GM23248 (cell line): Measurements from ENCODE around the gene NOC4L.

Experiments
- EZH2 ChIP-seq: fragments of 200-600 bp; sonication (generic); IDR thresholded peaks from 2 replicates; pipeline ENCODE4 v1.6.1; 2018; ENCODE audit warnings: antibody characterized with exemption, mild to moderate bottlenecking; ENCODE audit not compliant: insufficient read depth, poor library complexity, severe bottlenecking
- EZH2phosphoT487 ChIP-seq: fragments of 200-600 bp; sonication (generic); IDR thresholded peaks from 2 replicates; pipeline ENCODE4 v1.6.1; 2018; ENCODE audit warnings: antibody characterized with exemption, moderate library complexity, mild to moderate bottlenecking, low read depth; ENCODE audit not compliant: insufficient read depth

GRCh38 chr12:132141976-132142678 lies 2.1 kb upstream of the NOC4L start:
- TF ChIP-seq EZH2 (no peak), EZH2phosphoT487 (no peak)
